Activated T-cell treated with anti-CD3 and anti-CD28 coated beads, Interleukin-2, amount 50 U/mL, for 4 hours (primary cell): Measurements from ENCODE around the gene SP1. TPM values are rescaled to one million over a fixed set of nuclear protein-coding genes. Genes with fewer than 3 reads are reported as not detected.
A peak's percentile ranks its signal among the peaks of the same experiment; 100 is the strongest.
"Not testable (repeated sequence)": the region's sequence is repeated elsewhere in the genome, so short reads cannot be mapped to it uniquely, and the experiment has no call there.

Experiments
- ATAC-seq, 2 donors: fragments of 200-7000 bp; cut with Tn5 transposase; one replicate each; pipeline ENCODE4 v1.10.0; 2021
- DNase-seq: peaks from one replicate; pipeline ENCODE4 v3.0.0-alpha.2; 2020
- H3K27me3 Mint-ChIP-seq: one replicate; pipeline ENCODE4 v1.8.0; 2021; ENCODE audit warnings: low read depth, mixed read lengths
- H3K36me3 Mint-ChIP-seq: one replicate; pipeline ENCODE4 v1.8.0; 2022; ENCODE audit warnings: mixed read lengths; ENCODE audit not compliant: insufficient read depth
- H3K4me1 Mint-ChIP-seq: one replicate; pipeline ENCODE4 v1.8.0; 2021; ENCODE audit warnings: low read depth, mixed read lengths
- H3K4me3 Mint-ChIP-seq: one replicate; pipeline ENCODE4 v1.8.0; 2021; ENCODE audit warnings: mild to moderate bottlenecking, moderate library complexity, mixed read lengths
- H3K9me3 Mint-ChIP-seq: one replicate; pipeline ENCODE4 v1.8.0; 2021; ENCODE audit warnings: mixed read lengths
- total RNA-seq, 3 donors: library from RNA; stranded (reverse); gene quantifications; one replicate each; pipeline ENCODE4 v1.2.1, GENCODE V29; 2021

The SP1 gene
- 10 to 100 TPM; 61.9 to 64.6 (median 63.5) TPM for total RNA-seq

DNA sequence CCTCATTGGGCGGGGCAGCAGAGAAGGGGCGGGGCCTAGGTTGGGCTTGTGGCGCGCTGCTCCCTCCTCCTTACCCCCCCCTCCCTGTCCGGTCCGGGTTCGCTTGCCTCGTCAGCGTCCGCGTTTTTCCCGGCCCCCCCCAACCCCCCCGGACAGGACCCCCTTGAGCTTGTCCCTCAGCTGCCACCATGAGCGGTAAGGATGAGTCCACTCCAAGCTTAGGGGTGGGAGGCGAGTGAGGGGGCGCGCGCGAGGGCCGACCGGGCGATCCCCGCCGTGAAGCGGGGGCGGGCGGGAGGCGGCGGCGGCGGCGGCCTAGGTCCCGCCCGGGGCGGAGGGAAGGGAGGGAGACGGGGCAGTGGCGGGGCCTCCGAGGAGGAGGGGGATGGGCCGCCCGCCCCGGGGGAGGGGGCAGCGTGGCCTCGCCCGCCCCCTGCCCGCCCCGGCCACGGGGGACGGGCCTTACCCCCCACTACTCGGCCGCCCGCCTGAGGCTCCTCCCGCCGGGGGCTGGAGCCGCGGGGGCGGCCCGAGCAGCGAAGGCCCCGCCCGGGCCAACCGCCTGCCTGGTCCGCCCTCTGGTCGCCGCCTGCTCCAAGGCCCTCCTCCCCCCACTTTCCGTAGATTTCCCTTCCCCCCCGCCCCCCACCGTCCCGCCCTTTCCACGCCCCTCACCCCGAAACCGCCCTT, at the start of gene SP1:
SP1 (plus strand) TSS at position 73 of the 690 bp plus-strand sequence; CDS start at position 189, 116 bp downstream.
- H3K9me3 Mint-ChIP-seq, result no peaks in the 10 kb centered on the region
- DNase-seq (peak; percentile 99), ATAC-seq (peak; percentile 48 to 56)
- H3K36me3 Mint-ChIP-seq, result peaks cover 24% of the 10 kb centered on the region
- H3K27me3 Mint-ChIP-seq, result no peaks in the 10 kb centered on the region
- H3K4me1 Mint-ChIP-seq, result peaks cover 37% of the 10 kb centered on the region
- peak within 1 kb of the TSS; percentile 90 for H3K4me3 Mint-ChIP-seq

DNA sequence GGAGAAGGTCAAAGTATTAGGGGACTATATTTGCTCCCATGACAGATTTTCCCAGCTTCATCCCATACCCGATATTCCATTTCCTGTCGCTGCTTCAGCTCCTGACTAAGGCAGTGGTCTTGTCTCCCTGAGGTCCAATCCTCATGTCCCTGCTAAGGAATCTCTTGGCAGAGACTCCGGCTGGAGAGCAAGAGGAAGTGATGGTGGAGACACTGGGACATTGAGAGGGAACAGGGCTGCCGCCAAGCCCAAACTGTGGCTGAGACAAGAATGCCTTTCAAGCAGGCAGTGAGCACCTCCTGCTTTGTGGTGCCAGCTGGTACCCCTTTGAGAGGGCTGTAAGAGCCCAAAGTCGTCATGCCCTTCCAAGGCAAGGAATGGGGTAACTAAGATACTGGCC, 49.3 kb upstream of the SP1 start:
- Mint-ChIP-seq H3K27me3 (peaks cover 16% of the 10 kb centered on the region), H3K4me3 (no peak overlapping the region), H3K4me1 (peaks cover 5% of the 10 kb centered on the region), H3K9me3 (no peaks in the 10 kb centered on the region), H3K36me3 (no peaks in the 10 kb centered on the region)
- DNase-seq (no peak), ATAC-seq (no peak)

DNA sequence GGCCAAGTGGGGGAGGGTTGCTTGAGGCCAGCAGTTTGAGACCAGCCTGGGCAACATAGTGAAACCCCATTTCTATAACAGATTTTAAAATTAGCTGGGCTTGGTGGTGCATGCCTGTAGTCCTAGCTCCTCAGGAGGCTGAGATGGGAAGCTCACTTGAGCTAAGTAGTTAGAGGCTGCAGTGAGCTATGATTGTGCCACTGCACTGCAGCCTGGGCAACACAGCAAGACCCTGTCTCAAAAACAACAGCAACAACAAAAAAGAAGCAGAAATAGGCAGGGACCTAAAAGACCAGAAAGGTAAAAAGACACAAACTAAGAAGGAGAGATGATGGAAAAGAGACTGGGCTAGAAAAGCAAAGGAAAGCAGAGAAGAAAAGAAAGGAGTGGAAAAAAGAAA, 47.6 kb upstream of the SP1 start:
- H3K36me3 Mint-ChIP-seq, ATAC-seq, DNase-seq, H3K4me3 Mint-ChIP-seq, H3K9me3 Mint-ChIP-seq, H3K4me1 Mint-ChIP-seq: not testable (repeated sequence)
- H3K27me3 Mint-ChIP-seq, result peaks cover 28% of the 10 kb centered on the region

DNA sequence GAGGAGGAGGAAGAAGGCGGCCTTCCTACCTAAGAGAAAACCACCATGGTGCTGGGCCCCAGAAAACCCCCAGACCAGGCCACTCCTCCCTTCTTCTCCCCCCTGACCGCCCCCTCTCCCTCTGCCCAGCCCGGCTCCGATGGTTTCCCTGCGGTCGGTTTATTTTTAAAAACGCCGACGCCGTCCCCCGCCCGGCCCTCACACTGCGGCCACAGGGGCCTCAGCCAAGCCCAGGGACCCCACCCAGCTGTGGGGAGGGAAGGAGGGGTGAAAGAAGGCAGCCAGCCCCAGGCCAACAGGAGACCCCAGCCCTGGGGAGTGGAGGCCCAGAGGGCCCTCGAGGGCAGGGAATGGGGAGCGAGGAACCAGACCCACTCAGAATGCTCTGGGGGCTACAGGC, 47.2 kb upstream of the SP1 start:
- Mint-ChIP-seq H3K27me3 (peaks cover 32% of the 10 kb centered on the region), H3K9me3 (no peaks in the 10 kb centered on the region), H3K36me3 (no peaks in the 10 kb centered on the region), H3K4me1 (no peaks in the 10 kb centered on the region), H3K4me3 (no peak overlapping the region)
- no peak for ATAC-seq
- DNase-seq, result no peak

DNA sequence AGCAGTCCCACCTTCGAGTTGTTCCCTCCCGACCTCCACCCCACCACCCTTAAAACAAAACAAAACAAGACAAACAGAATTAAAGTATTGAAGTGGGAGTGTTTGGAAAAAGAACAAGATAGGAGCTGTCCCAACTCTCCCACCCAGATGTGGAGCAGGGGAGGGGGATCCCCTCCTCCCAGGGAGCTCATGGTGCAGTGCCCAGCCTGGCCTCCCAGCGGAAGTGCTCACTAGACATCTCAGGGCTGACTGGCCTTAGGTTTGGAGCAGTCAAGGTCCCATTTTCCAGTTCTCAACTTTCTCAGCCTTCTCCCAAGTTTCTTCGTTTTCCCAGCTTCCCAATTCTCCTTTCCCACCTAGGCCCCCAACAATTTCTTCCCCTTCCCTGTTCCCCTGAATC, 46.7 kb upstream of the SP1 start:
- H3K4me1 Mint-ChIP-seq, result no peaks in the 10 kb centered on the region
- no peak for ATAC-seq
- H3K36me3 Mint-ChIP-seq, result no peaks in the 10 kb centered on the region
- H3K27me3 Mint-ChIP-seq, result peaks cover 36% of the 10 kb centered on the region
- no peak overlapping the region for H3K4me3 Mint-ChIP-seq
- H3K9me3 Mint-ChIP-seq, result no peaks in the 10 kb centered on the region
- no peak for DNase-seq

DNA sequence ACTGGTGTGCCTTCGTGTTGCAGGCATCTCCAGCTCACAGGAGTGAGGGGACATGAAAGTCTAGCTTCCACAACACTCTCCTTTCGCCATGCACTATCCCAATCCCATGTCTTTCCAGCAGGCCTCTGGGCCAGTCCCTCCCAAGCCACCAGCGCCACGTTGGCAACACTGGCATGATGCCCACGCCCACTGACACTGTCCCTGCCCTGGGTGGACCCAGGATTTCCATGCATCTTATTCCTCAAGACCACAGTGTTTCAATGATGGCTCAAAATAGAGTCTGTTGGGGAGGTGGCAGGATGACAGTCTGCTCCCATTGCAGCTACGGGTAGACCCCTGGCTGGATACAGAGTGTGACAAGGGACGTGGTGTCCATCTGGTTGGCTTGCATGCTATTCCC, 46.1 kb upstream of the SP1 start:
- ATAC-seq (no peak), DNase-seq (no peak)
- Mint-ChIP-seq H3K9me3 (no peaks in the 10 kb centered on the region), H3K36me3 (no peaks in the 10 kb centered on the region), H3K27me3 (peaks cover 39% of the 10 kb centered on the region), H3K4me1 (no peaks in the 10 kb centered on the region), H3K4me3 (no peak overlapping the region)

DNA sequence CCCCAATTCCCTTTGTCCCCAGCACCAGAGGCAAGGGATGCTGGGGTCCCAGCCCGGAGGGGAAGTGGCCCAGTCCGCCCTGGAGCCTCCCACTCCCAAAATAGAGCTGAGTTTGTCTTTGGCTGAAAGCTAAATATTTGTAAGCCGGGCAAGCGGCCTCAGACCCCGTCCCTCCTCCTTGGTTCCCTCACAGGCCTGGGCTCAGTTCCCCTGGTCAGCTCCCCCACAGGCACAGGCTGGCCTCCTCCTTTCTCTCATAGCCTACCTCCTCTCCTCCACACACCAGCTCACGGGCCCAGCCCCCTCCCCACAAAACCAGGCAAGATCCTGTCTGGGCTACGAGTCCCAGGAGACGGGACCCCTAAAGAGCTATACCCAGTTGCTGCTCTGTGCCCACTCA, 45.2 kb upstream of the SP1 start:
- no peak for ATAC-seq
- Mint-ChIP-seq H3K4me1 (no peaks in the 10 kb centered on the region), H3K4me3 (no peak overlapping the region), H3K36me3 (no peaks in the 10 kb centered on the region), H3K9me3 (no peaks in the 10 kb centered on the region), H3K27me3 (peaks cover 40% of the 10 kb centered on the region)
- DNase-seq, result no peak

DNA sequence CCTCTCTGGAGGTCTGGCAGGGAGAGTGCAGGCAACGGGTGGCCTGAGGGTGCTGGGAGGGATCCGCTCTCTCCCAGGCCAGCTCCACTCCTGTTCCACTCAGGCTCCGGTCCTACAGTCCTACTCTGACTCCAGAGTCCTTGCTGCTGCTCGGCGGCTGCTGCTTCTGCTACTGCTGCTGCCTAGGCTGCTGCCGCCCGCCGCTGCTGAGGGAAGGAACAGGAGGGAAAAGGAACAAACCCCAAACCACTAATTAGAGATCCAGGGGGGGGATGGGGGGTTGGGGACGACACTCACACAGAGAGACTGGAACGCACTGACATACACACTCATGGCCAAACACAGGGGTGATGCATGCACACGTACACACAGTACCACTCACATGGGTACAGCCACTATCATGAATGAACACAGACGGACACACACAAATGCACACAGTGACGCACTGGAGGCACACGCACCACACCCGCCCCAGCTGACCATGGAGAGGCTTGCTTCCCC, 43.7 kb upstream of the SP1 start, which contains the start of gene SP7:
SP7 (minus strand) TSS at position 174 of the 501 bp plus-strand sequence. CDS start 708 bp downstream, outside the sequence.
- Mint-ChIP-seq H3K4me1 (peaks cover 2% of the 10 kb centered on the region), H3K27me3 (peaks cover 41% of the 10 kb centered on the region), H3K36me3 (no peaks in the 10 kb centered on the region), H3K9me3 (no peaks in the 10 kb centered on the region), H3K4me3 (no peak within 1 kb of the TSS)
- DNase-seq, result no peak
- no peak for ATAC-seq

DNA sequence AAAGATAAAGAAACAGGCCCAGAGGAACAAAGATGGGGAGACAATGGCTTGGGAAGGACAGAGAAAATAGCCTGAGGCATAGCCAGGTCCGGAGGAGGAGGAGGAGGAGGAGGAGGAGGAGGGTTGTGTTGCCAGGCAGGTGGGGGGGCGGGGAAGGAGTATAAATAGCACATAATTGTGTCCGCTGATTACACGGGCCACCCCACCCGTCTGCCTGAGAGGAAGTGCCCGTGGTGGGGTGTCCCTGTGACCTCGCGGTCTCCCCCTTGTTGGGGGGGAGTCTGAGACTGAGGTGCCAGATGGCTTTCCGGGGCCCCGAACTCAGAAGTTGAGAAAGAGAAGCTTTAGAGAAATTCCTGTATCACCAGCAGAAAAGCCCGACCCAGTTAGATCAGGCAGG, 42.0 kb upstream of the SP1 start:
- no peaks in the 10 kb centered on the region for H3K36me3 Mint-ChIP-seq
- H3K9me3 Mint-ChIP-seq, result no peaks in the 10 kb centered on the region

DNA sequence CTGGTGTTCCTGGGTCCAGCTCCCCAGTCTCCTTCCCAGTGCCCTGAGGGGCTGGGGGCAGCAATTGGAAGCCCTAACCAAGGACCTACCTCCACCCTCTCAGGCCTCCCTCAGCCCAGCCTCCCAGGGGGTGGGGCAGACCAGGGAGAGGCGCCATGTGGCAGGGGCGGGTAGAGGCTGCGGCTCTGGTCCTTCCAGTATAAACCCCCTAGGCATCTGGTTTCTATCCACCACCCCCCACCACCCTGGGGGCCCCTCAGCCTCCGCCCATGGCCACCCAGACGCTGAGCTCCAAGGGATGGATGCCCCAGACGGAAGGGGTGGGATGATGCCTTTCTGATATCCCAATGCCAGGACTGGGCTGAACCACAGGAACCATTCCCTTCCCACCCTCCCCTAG, 41.1 kb upstream of the SP1 start:
- Mint-ChIP-seq H3K9me3 (no peaks in the 10 kb centered on the region), H3K27me3 (peaks cover 33% of the 10 kb centered on the region), H3K4me3 (no peak overlapping the region), H3K36me3 (no peaks in the 10 kb centered on the region), H3K4me1 (peaks cover 5% of the 10 kb centered on the region)
- ATAC-seq, result no peak
- DNase-seq, result no peak

More for the DNA sequence above, 42.0 kb upstream of the SP1 start:
- H3K4me1 Mint-ChIP-seq, result peaks cover 2% of the 10 kb centered on the region
- peaks cover 41% of the 10 kb centered on the region for H3K27me3 Mint-ChIP-seq
- H3K4me3 Mint-ChIP-seq, result no peak overlapping the region
- ATAC-seq (no peak), DNase-seq (no peak)

DNA sequence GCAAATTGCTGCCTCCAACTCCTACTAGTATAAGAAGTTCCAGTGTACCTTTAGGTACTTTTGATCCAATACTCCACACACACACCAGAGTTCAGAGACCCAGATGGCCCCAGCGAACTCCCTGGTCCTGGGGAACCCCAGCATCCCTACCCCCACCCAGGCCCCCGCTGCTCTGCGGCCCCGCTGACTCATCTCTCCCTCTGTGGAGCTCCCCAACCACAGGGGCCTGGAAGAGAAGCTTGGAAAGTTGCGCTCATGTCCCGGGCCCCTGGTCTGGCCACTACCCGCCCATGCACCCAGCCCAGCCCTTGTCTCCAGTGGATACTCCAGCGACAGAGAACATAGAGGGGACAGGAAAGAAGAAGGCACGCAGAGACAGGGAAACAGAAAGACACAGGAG, 39.6 kb upstream of the SP1 start:
- no peak for ATAC-seq
- Mint-ChIP-seq H3K36me3 (no peaks in the 10 kb centered on the region), H3K4me1 (peaks cover 14% of the 10 kb centered on the region), H3K4me3 (no peak overlapping the region), H3K27me3 (peaks cover 25% of the 10 kb centered on the region), H3K9me3 (no peaks in the 10 kb centered on the region)
- DNase-seq, result no peak

DNA sequence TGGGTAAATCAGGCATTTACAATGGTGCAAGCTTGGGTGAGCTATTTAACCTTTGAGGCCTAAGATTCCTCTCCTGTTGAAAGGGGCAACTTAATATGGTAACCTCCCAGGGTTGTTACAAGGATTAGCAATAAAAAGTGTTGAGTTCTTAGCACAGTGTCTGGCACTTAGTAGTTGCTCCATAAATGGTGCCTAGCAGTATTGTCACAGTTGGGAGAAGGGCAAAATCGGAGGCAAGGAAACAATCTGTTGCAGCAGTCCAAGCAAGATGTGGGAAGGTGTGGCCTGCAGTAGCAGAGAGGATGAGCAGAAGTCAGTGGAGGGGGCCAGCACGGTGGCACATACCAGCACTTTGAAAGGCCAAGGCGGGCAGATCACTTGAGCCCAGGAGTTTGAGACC, 36.5 kb upstream of the SP1 start:
- no peaks in the 10 kb centered on the region for H3K9me3 Mint-ChIP-seq
- peaks cover 14% of the 10 kb centered on the region for H3K4me1 Mint-ChIP-seq
- no peaks in the 10 kb centered on the region for H3K36me3 Mint-ChIP-seq
- no peak for DNase-seq
- peaks cover 3% of the 10 kb centered on the region for H3K27me3 Mint-ChIP-seq
- ATAC-seq, result no peak
- H3K4me3 Mint-ChIP-seq, result peak overlapping the region; percentile 12

DNA sequence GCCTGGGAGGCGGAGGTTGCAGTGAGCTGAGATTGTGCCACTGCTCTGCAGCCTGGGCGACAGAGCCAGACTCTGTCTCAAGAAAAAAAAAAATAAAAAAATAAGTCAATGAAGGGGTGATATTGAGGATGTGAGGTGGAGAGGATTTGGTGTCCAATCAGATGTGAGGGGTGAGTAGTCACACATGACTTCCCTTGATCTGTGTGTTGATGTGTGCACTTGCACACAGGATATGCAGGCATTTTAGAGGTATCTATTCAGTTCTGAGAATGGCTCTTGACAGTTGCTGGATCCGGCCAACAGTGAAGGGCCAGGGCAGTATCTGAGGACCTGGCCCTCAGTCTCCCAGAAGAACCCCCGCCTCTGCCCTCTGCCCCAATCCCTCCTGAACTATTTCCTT, 36.0 kb upstream of the SP1 start:
- Mint-ChIP-seq H3K4me3 (peak overlapping the region; percentile 63), H3K4me1 (peaks cover 14% of the 10 kb centered on the region), H3K9me3 (no peaks in the 10 kb centered on the region), H3K27me3 (peaks cover 2% of the 10 kb centered on the region), H3K36me3 (no peaks in the 10 kb centered on the region)
- peak in 1 of 2 donors; percentile 13 for ATAC-seq
- DNase-seq, result no peak

DNA sequence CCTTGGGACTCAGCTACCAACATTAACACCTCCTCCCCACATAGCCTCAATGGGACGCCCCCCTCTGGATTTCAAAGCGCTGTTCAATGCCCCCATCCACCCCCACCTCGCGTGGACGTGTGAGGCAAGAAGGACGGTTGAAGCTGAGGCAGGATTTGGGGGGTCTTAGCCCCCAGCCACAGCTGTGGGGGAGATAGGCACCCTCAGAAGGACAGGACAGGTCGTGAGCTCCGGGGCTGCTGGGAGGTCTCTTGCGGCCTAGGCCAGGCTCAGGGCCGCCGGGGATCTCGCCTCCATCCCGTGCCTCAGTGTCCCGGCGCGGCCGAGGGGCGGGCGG, 35.5 kb upstream of the SP1 start:
- peaks cover 2% of the 10 kb centered on the region for H3K27me3 Mint-ChIP-seq
- peak overlapping the region; percentile 63 for H3K4me3 Mint-ChIP-seq
- DNase-seq (no peak), ATAC-seq (peak; percentile 4 to 11)
- no peaks in the 10 kb centered on the region for H3K9me3 Mint-ChIP-seq
- peaks cover 14% of the 10 kb centered on the region for H3K4me1 Mint-ChIP-seq
- no peaks in the 10 kb centered on the region for H3K36me3 Mint-ChIP-seq

DNA sequence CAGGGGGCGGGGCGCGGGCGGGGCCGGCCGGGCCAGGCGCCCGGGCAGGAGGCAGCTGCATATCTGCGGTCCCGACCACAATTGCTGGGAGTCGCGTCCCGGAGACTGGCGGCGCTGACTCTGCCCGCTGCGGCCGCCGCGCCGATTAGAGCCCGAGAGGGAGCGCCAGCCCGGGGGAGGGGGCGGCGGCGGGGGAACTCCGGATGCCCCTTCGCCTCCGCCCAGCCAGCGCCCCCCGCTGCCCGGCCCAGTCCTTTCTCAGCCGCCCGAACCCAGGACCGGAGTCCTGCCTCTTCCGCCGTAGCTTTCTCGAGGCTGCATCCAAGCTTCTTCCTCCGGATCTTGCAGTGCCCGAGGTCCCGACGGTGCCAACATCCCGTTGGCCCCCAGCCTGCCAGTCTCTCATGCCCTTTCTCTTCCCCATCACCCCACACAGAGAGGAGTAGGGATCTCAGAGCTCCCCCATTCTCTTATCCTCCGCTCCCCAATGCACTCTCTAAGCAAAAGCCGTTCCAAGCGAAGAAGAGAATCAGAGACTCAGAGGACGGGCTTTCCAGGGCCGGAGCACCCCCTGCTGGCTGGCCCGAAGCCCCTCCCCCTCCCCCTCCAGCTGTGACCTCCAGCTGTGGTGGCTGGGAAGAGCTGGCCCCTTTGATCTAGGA, 35.0 kb upstream of the SP1 start:
- H3K27me3 Mint-ChIP-seq, result no peaks in the 10 kb centered on the region
- peaks cover 14% of the 10 kb centered on the region for H3K4me1 Mint-ChIP-seq

More for the DNA sequence above, 35.0 kb upstream of the SP1 start:
- Mint-ChIP-seq H3K4me3 (peak overlapping the region; percentile 95), H3K9me3 (no peaks in the 10 kb centered on the region), H3K36me3 (no peaks in the 10 kb centered on the region)
- ATAC-seq (peak; percentile 82 to 83), DNase-seq (peak; percentile 68)
